Astrocyte (in vitro differentiated cells and primary cell): Measurements from ENCODE around the gene LCN10. TPM values are rescaled to one million over a fixed set of nuclear protein-coding genes. Genes with fewer than 3 reads are reported as not detected.

ENCODE experiments used
- DNase-seq: peaks from one replicate; pipeline ENCODE4 v3.0.0-alpha.2; 2010; ENCODE audit warnings: low read depth
- FAIRE-seq: peaks from 2 replicates; lab custom pipeline; 2011; peaks lifted over from hg19 to GRCh38; lab: Jason Lieb, UNC
- H2AFZ ChIP-seq: 2 replicates; pipeline ENCODE4 v1.6.0; 2012; ENCODE audit warnings: low read depth, low read length, inconsistent platforms
- H3K27ac ChIP-seq: 2 replicates; pipeline ENCODE4 v1.5.1; 2011; ENCODE audit warnings: low read depth, low read length, inconsistent platforms
- H3K27me3 ChIP-seq: 2 replicates; pipeline ENCODE4 v1.6.0; 2011; ENCODE audit warnings: low read length, inconsistent platforms; ENCODE audit not compliant: insufficient read depth
- H3K36me3 ChIP-seq: 2 replicates; pipeline ENCODE4 v1.5.1; 2011; ENCODE audit warnings: low read length, inconsistent platforms; ENCODE audit not compliant: insufficient read depth
- H3K4me1 ChIP-seq: 2 replicates; pipeline ENCODE4 v1.5.1; 2011; ENCODE audit warnings: low read length, inconsistent platforms; ENCODE audit not compliant: insufficient read depth
- H3K4me2 ChIP-seq: 2 replicates; pipeline ENCODE4 v1.6.0; 2012; ENCODE audit warnings: low read length, inconsistent platforms
- H3K4me3 ChIP-seq: 2 replicates; pipeline ENCODE4 v1.5.1; 2011; ENCODE audit warnings: low read depth, mild to moderate bottlenecking, low read length, inconsistent platforms; ENCODE audit not compliant: insufficient read depth
- H3K79me2 ChIP-seq: 2 replicates; pipeline ENCODE4 v1.6.0; 2012; ENCODE audit warnings: mild to moderate bottlenecking, low read length, inconsistent platforms; ENCODE audit not compliant: insufficient read depth
- H3K9ac ChIP-seq: 2 replicates; pipeline ENCODE4 v1.6.0; 2012; ENCODE audit warnings: mild to moderate bottlenecking, low read length, inconsistent platforms
- H3K9me3 ChIP-seq: 2 replicates; pipeline ENCODE4 v1.5.1; 2012; ENCODE audit warnings: low read depth, mild to moderate bottlenecking, low read length, inconsistent platforms; ENCODE audit not compliant: insufficient read depth
- H4K20me1 ChIP-seq: 2 replicates; pipeline ENCODE4 v1.6.0; 2012; ENCODE audit warnings: low read length, inconsistent platforms; ENCODE audit not compliant: insufficient read depth
- H3K27ac Mint-ChIP-seq: one replicate; pipeline ENCODE4 v1.8.0; 2021; ENCODE audit warnings: mild to moderate bottlenecking, mixed read lengths; ENCODE audit not compliant: unreplicated experiment
- H3K27me3 Mint-ChIP-seq: one replicate; pipeline ENCODE4 v1.8.0; 2021; ENCODE audit warnings: low read depth, mixed read lengths; ENCODE audit not compliant: unreplicated experiment
- H3K36me3 Mint-ChIP-seq: one replicate; pipeline ENCODE4 v1.8.0; 2021; ENCODE audit warnings: low read depth, mixed read lengths; ENCODE audit not compliant: unreplicated experiment
- H3K4me1 Mint-ChIP-seq: one replicate; pipeline ENCODE4 v1.8.0; 2021; ENCODE audit warnings: low read depth, mixed read lengths; ENCODE audit not compliant: unreplicated experiment
- H3K4me3 Mint-ChIP-seq: one replicate; pipeline ENCODE4 v1.8.0; 2021; ENCODE audit warnings: mild to moderate bottlenecking, moderate library complexity, mixed read lengths; ENCODE audit not compliant: unreplicated experiment
- H3K9me3 Mint-ChIP-seq: one replicate; pipeline ENCODE4 v1.8.0; 2021; ENCODE audit warnings: mild to moderate bottlenecking, mixed read lengths; ENCODE audit not compliant: unreplicated experiment
- EZH2 ChIP-seq: IDR thresholded peaks from 2 replicates; pipeline ENCODE4 v1.6.1; 2012; ENCODE audit warnings: mild to moderate bottlenecking, low read length, inconsistent platforms; ENCODE audit not compliant: insufficient read depth
- total RNA-seq: library from RNA; stranded (reverse); gene quantifications from 2 replicates; pipeline ENCODE4 v1.2.1, GENCODE V29; 2021
- TF ChIP-seq, protein P1 (sequence below): IDR thresholded peaks from 2 replicates; pipeline ENCODE4 v1.5.1; 2011; ENCODE audit warnings: low read depth, mild to moderate bottlenecking, inconsistent platforms, low read length, moderate library complexity; ENCODE audit not compliant: insufficient read depth

LCN10 gene
- total RNA-seq, 1 donor from 2014 or later, result not detected

DNA sequence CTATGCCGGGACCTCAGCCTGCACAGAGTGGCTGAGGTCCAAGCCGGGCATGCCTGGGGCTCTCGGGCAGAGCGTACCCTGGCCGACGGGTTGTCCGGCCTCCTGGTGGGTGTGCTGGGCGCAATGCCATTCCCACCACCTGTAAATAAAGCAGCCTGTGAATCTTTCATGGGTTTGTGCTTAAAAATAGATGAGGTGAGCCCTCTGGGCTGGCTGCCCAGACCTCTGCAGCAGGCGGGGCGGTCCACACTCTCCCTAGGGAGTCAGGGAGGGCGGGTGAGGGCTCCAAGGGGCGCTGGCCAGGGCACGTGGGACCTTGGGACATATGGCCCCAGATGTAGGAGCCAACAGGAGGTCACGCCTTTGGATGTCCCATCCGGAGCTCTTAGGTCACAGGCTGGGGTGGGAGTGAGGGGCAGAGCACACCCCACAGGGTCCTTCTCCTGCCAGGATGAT, 51.9 kb downstream of the LCN10 start:
- Mint-ChIP-seq H3K36me3 (no peaks in the 10 kb centered on the region), H3K4me3 (no peak overlapping the region), H3K9me3 (no peaks in the 10 kb centered on the region), H3K27me3 (peaks cover 23% of the 10 kb centered on the region), H3K4me1 (peaks cover 6% of the 10 kb centered on the region), H3K27ac (no peak overlapping the region)
- Histone ChIP-seq H3K79me2 (peaks cover 2% of the 10 kb centered on the region), H2AFZ (no peak overlapping the region), H3K9me3 (no peaks in the 10 kb centered on the region), H4K20me1 (peaks cover 3% of the 10 kb centered on the region), H3K27me3 (no peaks in the 10 kb centered on the region), H3K36me3 (no peaks in the 10 kb centered on the region), H3K4me1 (peaks cover 6% of the 10 kb centered on the region), H3K4me2 (no peak overlapping the region), H3K9ac (no peak overlapping the region), H3K27ac (no peak overlapping the region), H3K4me3 (no peak overlapping the region)
- TF ChIP-seq, protein P1, sequence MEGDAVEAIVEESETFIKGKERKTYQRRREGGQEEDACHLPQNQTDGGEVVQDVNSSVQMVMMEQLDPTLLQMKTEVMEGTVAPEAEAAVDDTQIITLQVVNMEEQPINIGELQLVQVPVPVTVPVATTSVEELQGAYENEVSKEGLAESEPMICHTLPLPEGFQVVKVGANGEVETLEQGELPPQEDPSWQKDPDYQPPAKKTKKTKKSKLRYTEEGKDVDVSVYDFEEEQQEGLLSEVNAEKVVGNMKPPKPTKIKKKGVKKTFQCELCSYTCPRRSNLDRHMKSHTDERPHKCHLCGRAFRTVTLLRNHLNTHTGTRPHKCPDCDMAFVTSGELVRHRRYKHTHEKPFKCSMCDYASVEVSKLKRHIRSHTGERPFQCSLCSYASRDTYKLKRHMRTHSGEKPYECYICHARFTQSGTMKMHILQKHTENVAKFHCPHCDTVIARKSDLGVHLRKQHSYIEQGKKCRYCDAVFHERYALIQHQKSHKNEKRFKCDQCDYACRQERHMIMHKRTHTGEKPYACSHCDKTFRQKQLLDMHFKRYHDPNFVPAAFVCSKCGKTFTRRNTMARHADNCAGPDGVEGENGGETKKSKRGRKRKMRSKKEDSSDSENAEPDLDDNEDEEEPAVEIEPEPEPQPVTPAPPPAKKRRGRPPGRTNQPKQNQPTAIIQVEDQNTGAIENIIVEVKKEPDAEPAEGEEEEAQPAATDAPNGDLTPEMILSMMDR, result no peak
- no peak for TF ChIP-seq EZH2
- DNase-seq (no peak), FAIRE-seq (no peak)

DNA sequence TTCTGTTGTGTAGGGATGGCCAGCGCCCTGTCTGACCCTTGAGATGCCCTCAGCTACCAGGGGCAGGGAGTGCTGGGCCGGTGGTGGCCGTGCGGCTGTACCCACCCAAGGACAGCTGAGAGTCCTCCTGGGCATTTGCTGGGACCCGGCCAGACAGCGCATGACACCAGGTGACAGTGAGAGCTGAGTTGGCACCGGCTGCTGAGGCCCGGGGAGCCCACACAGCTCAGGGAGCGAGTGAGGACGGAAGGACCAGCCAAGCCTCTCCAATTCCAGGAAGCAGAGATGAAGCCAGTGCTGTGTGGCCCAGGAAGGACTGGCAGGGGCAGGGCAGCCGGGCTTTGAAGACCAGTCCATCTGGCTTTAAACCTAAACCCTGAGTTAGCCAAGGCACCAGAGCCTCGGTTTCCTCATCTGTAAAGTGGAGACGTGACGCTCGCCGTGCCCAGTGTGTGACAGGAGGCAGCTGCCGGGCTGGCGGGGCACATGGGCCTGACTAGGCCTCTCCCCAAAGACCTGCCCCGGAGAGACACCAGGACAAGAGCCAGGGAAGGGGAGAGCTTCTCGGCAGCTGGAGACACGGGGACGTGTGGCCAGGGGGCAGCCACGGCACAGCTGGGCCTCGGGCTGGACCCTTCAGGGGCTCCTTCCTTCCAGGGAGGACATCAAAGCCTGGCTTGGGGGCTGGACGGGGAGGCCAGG, 52.5 kb downstream of the LCN10 start:
- no peak overlapping the region for H3K27ac ChIP-seq
- no peaks in the 10 kb centered on the region for H3K36me3 ChIP-seq
- no peaks in the 10 kb centered on the region for H3K9me3 ChIP-seq
- Mint-ChIP-seq H3K4me1 (peaks cover 6% of the 10 kb centered on the region), H3K4me3 (no peak overlapping the region), H3K27me3 (peaks cover 23% of the 10 kb centered on the region), H3K36me3 (no peaks in the 10 kb centered on the region), H3K27ac (no peak overlapping the region), H3K9me3 (no peaks in the 10 kb centered on the region)
- no peak for TF ChIP-seq EZH2
- TF ChIP-seq, protein P1, result no peak
- no peak overlapping the region for H2AFZ ChIP-seq
- FAIRE-seq (no peak), DNase-seq (no peak)
- no peak overlapping the region for H3K4me2 ChIP-seq
- H3K4me3 ChIP-seq, result no peak overlapping the region
- no peaks in the 10 kb centered on the region for H3K27me3 ChIP-seq
- peaks cover 7% of the 10 kb centered on the region for H3K4me1 ChIP-seq
- H3K79me2 ChIP-seq, result peaks cover 7% of the 10 kb centered on the region
- peaks cover 9% of the 10 kb centered on the region for H4K20me1 ChIP-seq
- no peak overlapping the region for H3K9ac ChIP-seq

DNA sequence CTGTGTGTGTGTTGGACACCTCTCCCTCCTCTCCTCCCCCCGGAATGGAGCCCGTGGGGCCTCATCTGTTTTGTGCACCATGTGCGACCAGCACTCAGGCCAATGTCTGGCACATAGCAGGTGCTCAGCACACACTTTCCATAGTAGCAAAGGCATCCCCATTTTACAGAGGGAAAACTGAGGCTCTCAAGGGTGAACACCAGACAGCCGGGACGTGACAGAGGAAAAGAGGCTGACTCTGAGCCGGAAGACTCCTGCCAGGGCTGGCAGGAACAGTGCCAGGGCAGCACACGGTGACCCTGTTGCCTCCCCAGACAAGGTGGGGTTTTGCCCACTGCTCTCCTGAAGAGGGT, 53.7 kb downstream of the LCN10 start:
- Histone ChIP-seq H3K27ac (no peak overlapping the region), H3K79me2 (peaks cover 17% of the 10 kb centered on the region), H3K9me3 (no peaks in the 10 kb centered on the region), H4K20me1 (peaks cover 21% of the 10 kb centered on the region), H3K36me3 (no peaks in the 10 kb centered on the region), H3K4me3 (no peak overlapping the region), H3K4me2 (no peak overlapping the region), H3K27me3 (no peaks in the 10 kb centered on the region), H3K4me1 (peaks cover 7% of the 10 kb centered on the region), H3K9ac (no peak overlapping the region), H2AFZ (no peak overlapping the region)
- no peaks in the 10 kb centered on the region for H3K9me3 Mint-ChIP-seq
- peaks cover 6% of the 10 kb centered on the region for H3K4me1 Mint-ChIP-seq
- DNase-seq (no peak), FAIRE-seq (no peak)
- H3K27ac Mint-ChIP-seq, result no peak overlapping the region
- TF ChIP-seq, protein P1, result no peak
- TF ChIP-seq EZH2, result no peak
- H3K27me3 Mint-ChIP-seq, result peaks cover 23% of the 10 kb centered on the region
- H3K36me3 Mint-ChIP-seq, result no peaks in the 10 kb centered on the region
- peak overlapping the region; percentile 50 for H3K4me3 Mint-ChIP-seq
